ENCODE data around the gene RCVRN. TPM values are rescaled to one million over a fixed set of nuclear protein-coding genes. Genes with fewer than 3 reads are reported as not detected.

The RCVRN gene
- total RNA-seq, 4 donors from 2014 or later, result 0.88 TPM; not detected in 3

GRCh38 chr17:9937901-9938300, 32.8 kb upstream of the RCVRN start:
- Histone ChIP-seq H3K4me1 (no peaks in the 10 kb centered on the region), H3K27me3 (no peaks in the 10 kb centered on the region), H3K36me3 (no peaks in the 10 kb centered on the region), H3K4me3 (no peak overlapping the region), H3K27ac (no peak overlapping the region), H3K9me3 (peaks cover 0 to 2% of the 10 kb centered on the region in 2 donors)
- no peak for DNase-seq
- TF ChIP-seq CTCF (IDR thresholded peaks at IDR 0.05), result no peak
- TF ChIP-seq POLR2A (IDR thresholded peaks at IDR 0.05), result no peak
- intact Hi-C loops (cut with DNase I; ENCODE audit: low total_unique reads), result no loop called here

DNA sequence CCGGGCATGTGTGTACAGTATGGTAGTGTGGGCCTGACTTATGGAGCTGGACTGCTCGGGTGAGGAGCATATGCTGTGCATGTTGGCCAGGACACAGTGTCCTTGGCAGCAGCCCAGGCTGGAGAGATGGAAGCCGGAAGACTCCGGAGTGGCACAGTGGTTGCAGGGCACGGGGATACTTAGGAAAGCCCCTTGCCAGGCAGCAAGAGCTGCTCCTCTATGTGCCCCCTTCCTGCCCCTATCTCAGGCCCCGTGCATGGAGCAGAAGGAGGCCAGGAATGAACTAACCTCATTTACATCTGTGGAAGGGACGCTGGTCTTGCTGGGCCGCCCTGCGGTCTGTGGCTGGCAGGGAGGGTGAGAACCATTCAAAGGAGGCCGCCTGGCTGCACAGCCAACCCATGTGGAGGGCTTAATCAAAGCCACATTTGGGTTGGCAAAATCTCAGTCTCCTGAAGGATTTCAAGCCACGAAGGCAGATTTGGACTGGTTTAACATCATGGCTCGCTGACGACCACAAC, 32.2 kb upstream of the RCVRN start:
- Histone ChIP-seq H3K36me3 (no peaks in the 10 kb centered on the region), H3K4me1 (no peaks in the 10 kb centered on the region), H3K27ac (no peak overlapping the region), H3K4me3 (no peak overlapping the region), H3K9me3 (peaks cover 0 to 2% of the 10 kb centered on the region in 2 donors), H3K27me3 (no peaks in the 10 kb centered on the region)
- peak in 1 of 2 donors; percentile 36 for DNase-seq
- TF ChIP-seq POLR2A (IDR thresholded peaks at IDR 0.05) (no peak), CTCF (IDR thresholded peaks at IDR 0.05) (no peak)
- intact Hi-C loops (cut with DNase I; ENCODE audit: low total_unique reads), result no loop called here

DNA sequence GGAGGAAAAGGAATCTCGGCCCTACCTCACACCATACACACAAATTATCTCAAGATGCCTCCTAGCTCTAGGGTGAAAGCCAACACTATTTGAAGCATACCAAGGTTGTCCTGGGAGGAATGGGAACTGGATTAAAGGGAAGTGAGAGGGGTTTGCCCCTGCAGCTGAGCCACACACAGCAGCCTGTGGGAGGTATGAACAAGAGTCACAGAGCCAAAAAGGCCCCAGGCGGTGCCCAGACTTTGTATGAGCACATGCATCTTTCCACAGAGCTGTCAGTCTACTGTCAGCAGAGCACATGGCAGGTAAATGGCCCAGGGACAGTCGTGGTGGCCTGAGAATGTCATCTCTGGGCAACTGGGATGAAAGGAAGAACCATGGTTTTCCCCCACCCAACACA, 31.0 kb upstream of the RCVRN start:
- no peaks in the 10 kb centered on the region for H3K27me3 ChIP-seq
- TF ChIP-seq POLR2A (IDR thresholded peaks at IDR 0.05) (no peak), CTCF (IDR thresholded peaks at IDR 0.05) (no peak)
- H3K4me1 ChIP-seq, result no peaks in the 10 kb centered on the region
- H3K36me3 ChIP-seq, result no peaks in the 10 kb centered on the region
- peaks cover 0 to 2% of the 10 kb centered on the region in 2 donors for H3K9me3 ChIP-seq
- H3K27ac ChIP-seq, result no peak overlapping the region
- DNase-seq, result no peak
- H3K4me3 ChIP-seq, result no peak overlapping the region
- intact Hi-C loops (cut with DNase I; ENCODE audit: low total_unique reads), result no loop called here

GRCh38 chr17:9935408-9935807, 30.3 kb upstream of the RCVRN start:
- TF ChIP-seq POLR2A (IDR thresholded peaks at IDR 0.05) (no peak), CTCF (IDR thresholded peaks at IDR 0.05) (no peak)
- DNase-seq, result no peak
- Histone ChIP-seq H3K36me3 (no peaks in the 10 kb centered on the region), H3K4me1 (no peaks in the 10 kb centered on the region), H3K27ac (no peak overlapping the region), H3K4me3 (no peak overlapping the region), H3K27me3 (no peaks in the 10 kb centered on the region), H3K9me3 (peaks cover 0 to 2% of the 10 kb centered on the region in 2 donors)
- intact Hi-C loops (cut with DNase I; ENCODE audit: low total_unique reads), result no loop called here

DNA sequence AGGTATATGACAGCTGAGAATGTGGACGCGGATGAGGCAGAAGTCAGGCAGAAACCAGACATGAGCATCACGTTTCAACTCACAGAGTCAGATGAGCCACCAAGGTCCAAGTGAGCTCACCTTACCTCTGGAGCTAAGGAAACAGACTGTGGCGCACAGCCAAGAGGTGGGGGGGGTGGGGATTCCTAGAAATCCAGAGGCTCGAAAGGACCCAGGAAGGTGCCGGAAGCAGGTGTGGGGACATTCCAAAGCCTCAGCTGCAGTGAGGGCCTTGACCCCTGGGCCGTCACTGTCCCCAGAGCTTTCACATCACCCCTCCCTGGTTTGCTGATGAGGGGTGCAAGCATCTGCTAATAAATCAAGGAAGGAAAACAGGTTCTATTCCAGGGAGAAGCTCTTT, 29.3 kb upstream of the RCVRN start:
- no peaks in the 10 kb centered on the region for H3K4me1 ChIP-seq
- H3K27me3 ChIP-seq, result no peaks in the 10 kb centered on the region
- H3K36me3 ChIP-seq, result no peaks in the 10 kb centered on the region
- no peak for DNase-seq
- H3K27ac ChIP-seq, result no peak overlapping the region
- intact Hi-C loops (cut with DNase I; ENCODE audit: low total_unique reads), result no loop called here
- peaks cover 0 to 2% of the 10 kb centered on the region in 2 donors for H3K9me3 ChIP-seq
- H3K4me3 ChIP-seq, result no peak overlapping the region
- no peak for TF ChIP-seq POLR2A (IDR thresholded peaks at IDR 0.05)
- TF ChIP-seq CTCF (IDR thresholded peaks at IDR 0.05), result no peak

Data from uterus (tissue), 4 donors.